Kidney tubule cell (primary cell): ENCODE measurements around the gene IER5.
"Not testable (repeated sequence)": the region's sequence is repeated elsewhere in the genome, so short reads cannot be mapped to it uniquely, and the experiment has no call there.

Source experiments
- DNase-seq: peaks from one replicate; pipeline ENCODE4 v3.0.0-alpha.2; 2018; ENCODE audit warnings: low spot score

Gene IER5

DNA sequence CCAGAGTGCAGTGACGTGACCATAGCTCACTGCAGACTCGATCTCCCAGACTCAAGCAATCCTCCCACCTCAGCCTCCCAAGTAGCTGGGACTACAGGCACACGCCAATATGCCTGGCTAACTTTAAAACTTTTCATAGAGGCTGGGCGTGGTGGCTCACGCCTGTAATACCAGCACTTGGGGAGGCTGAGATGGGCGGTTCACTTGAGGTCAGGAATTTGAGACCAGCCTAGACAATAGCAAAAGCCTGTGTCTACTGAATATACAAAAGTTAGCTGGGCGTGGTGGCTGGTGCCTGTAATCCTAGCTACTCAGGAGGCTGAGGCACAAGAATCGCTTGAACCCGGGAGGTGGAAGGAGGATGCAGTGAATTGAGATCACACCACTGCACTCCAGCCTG lies 27.5 kb downstream of the IER5 start:
- not testable (repeated sequence) for DNase-seq

DNA sequence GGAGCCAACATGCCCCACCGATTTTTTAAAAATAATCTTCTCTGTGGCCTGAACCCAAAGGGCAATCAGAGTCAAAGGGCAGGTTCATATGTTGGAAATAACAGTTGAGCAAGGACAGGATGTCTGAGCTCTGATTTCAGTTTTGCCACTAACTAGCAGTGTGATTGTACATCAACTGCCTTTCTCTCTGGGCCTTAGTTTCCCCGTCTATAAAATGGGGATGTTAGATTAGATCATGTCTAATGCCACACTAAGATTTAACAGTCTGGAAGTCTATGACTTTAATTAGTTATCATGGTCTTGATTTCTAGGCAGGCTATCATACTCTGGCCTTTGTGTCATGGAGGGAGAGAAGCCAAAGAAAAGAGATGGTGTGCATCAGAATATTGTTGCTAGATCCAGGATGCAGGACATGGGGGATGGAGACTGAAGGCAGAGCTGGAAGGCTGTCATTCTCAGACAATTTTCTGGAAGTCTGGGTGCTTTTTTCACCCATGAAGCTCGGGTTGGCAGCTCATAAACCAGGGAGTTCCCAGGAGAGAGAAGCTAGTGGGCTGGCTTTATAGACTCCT lies 28.4 kb downstream of the IER5 start:
- no peak for DNase-seq

DNA sequence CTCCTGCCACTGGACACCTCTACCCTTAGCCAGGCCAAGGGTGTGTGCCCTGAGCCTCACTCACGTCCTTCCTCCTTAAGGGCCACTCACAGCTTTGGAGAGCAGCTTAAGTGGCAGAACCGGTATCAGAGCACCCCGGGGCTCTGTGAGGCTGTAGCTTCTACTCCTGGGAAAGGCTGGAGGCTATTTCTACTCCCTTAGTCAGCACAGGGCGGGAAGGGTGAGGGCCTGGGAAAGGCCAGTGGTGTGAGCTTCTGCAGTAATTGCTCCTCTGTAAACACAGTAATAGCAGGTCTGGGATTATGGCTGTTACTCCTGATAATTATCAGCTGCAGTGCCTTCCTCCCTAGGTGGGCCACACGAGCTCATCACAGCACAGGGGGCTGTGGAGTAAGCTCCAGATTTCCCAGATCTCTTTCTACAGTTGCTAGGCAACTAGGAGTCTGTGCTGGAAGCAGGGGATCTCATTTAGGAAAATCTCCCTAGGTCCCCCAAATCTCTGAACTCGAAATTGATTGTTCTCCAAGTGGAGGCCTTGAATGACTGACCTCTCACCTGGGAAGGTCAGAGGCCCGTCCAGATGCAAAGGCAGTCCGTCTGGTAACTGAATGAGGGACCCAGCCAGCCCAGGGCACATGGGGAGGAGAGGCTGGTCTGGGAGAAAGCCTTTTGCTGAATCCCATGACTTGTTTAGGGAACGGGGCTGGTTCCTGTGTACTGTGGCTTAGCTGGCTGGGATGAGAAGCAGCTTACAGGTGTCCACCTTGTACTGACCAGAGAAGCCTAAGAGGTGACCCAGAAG lies 29.3 kb downstream of the IER5 start:
- DNase-seq, result peak; percentile 71

DNA sequence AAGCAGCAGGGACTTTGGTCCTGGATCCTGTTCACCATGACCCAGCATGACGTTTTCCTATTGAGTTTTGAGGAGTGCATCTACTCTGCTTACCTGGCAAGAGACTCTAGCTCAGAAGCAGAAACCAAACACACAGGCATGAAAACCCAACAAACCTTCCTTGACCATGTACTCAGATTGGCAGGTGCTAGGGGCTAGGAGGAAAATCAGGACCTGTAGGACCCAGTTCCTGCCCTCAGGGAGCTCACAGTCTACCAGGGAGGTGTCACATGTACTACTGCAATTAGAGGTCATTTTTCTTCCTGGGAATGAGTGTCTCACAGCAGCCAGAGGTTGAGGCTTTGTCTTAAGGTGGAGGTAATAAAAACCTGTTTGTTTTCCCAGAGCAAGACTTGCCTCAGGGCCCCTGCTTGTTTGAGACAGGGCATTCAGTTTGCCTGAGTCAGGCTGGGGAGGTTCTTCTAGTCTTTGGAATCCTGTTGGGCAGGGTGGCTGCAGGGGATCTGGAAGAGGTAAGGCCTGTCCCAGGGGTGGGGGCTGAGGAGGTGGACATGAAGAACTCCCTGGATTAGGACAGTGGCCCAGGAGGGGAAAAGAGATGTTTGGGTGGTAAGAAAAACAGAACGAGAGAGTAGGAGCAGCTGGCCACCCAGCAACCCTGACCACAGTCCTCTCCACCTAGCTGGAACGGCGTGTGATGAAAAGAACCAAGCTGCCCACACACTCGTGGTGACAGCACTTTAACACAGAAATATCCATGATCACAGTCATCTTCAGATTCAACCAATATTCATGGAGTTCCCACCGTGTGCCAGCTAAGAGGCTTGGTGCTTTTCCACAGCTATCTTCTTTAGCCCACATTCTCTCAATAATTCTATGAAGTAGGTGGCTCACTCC lies 30.8 kb downstream of the IER5 start:
- DNase-seq, result peak; percentile 81

DNA sequence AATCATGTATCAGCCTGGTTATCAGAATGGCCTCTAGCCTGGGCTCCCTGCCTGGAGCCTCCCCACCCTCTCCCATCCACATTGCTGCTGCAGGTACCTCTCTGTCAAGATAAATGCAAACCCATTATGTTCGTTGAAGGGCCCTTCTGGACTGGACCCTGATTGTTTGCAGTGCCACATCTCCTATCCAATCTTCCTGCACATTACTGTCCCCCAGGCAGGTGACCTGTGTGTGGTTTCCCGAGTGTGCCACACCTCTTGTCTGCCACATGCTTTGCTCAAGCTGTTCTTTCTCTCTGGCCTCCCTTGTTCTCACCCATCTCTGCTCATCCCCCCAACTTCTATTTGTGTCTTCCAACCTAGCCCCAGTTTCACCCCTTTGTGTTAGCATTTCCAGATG lies 32.4 kb downstream of the IER5 start:
- no peak for DNase-seq

DNA sequence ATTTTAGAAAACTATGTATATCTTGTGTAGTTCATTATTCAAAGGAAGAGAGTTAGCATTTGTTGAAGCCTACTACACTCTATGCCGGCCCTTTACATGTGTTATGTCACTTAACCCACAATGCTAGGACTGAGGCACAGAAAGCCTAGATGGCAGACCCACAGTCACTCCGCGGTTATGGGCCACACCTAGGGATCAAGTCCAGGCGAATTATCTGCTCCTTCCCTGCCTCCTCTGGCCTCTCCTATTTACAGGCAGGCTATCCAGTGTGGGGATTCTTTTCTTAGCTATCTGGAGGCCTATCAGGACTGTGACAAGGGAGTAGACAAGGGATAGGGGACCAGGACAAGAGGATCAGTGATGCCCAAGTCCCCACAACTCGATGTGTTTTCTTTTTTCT lies 33.0 kb downstream of the IER5 start:
- DNase-seq, result no peak

DNA sequence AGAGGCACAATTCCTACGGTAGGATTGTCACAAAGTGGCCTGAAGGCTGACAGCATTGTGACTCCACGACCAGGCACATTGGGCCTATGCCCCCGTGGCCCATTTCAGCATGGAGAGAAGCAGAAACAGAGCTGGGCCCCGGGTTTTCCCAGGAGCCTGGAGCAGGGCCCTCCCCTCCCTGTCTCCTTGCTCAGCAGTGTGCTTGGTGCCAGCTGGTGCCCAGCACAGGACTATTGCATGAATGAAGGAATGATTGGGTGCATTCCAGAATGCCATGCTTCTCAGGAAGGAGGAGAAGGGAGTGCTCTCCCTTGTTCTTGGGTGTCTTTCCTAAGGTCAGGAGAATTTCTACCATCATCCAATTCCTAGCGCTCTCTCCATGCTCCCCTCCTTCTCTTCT lies 33.7 kb downstream of the IER5 start:
- no peak for DNase-seq

DNA sequence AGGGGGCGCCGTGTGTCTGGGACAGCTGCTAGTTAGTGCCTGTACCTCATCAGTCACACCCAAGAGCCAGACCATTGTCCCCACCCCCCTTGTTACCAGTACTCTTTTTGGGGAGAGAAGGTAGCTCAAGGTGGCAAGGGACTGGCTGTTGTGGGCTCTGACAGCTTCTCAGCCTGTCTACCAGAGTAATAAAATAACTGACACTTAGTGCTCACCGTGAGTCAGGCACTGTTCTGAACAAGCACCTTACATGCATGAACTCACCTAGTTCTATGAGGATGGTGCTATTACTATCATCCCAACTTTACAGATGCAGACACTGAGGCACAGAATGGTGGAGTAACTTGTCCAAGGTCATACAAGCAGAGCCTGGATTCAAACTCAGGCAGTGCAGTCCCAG lies 34.7 kb downstream of the IER5 start:
- DNase-seq, result no peak

DNA sequence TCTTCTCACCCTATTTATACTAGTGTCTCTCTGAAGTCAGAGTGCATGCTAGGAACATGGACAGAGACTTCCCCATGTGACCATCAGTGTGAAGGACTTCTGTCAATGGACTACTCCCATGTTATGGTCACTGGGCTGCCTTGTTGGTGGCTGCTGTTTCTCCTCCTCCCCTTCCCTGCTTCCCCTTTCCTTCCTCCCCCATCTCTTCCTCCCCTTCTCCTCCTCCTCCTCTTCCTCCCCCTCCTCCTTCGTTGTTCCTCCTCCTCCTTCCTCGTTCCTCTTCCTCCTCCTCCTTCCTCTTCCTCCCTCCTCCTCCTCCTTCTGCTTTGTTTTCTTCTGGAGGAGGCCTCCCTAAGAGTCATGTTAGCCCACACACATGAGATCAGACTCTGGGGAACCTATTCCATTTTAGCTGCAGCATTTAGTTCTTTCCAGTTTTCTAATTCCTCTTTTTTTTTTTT lies 35.8 kb downstream of the IER5 start:
- DNase-seq, result no peak

DNA sequence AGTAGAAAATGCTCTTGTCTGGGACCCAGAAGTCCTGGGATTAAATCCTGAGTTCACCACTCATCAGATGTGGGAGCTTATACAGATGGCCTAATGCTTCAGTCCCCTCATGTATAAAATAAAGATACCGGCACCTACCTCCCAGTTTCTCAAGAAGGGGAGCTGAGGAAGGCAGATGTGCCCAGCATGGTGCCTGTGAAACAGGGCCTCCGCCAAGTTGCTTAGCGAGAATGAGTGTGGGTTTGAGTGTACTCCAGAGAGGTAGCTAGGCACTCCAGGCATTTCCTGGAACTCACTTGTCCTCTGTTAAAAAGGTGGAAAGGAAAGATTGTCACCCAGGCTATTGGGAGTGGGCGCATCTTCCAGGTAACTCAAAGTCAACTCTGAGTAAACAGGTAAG lies 37.8 kb downstream of the IER5 start:
- DNase-seq, result no peak

DNA sequence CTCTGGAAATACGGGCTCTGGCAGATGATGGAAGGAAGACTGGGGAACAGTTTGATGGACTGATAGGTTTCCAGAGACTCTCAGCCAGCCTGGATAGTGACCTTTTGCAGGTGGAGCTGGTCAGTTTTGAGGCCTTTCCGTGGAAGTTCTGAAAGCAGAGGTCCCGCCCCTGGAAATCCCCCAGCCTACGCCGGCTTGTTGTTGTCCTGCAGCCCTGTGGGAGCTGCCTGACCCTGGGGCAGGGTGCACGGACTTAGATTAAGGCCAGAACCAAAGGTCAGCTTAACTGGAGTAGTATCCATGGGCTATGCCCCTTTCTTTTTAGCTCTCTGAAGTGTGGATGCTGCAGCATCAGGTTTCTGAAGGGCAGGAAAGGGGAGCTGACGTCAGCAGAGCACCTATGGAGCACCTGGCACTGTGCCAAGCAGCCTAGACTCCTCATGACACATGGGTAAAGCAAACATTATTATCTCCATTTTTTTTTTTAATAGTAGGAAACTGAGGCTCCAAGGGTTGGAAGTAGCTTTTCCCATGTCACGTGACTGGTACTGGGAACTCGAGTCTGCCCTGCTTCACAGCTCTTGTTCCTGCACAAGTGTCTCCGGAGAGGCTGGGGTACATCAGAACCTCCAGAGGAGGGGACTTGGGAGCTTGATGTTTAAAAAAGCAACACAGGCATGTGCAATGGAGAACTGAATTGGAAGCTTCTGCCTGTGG lies 38.5 kb downstream of the IER5 start:
- DNase-seq, result peak; percentile 65

DNA sequence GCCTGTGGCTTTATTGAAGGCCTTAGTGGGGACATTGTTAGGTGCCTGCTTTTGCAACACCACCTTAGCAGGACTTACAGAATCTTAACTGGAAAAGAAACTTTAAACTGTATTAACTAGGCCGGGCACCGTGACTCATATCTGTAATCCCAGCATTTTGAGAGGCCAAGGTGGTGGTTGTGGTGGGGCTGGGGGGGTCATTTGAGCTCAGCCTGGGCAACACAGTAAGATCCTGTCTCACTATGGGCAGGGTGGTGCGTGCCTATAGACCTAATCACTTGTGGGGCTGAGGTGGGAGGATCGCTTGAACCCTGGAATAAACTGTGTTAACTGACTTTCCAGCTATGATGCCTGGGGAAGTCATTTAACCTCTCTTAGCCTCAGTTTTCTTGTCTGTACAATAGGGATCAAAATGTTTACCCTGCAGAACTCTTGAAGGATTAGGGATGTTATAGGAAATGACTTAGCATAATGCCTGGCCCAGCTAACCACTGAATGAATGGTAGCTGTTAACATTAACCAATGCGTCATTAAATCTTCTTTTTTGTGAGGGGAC lies 39.5 kb downstream of the IER5 start:
- peak; percentile 41 for DNase-seq

DNA sequence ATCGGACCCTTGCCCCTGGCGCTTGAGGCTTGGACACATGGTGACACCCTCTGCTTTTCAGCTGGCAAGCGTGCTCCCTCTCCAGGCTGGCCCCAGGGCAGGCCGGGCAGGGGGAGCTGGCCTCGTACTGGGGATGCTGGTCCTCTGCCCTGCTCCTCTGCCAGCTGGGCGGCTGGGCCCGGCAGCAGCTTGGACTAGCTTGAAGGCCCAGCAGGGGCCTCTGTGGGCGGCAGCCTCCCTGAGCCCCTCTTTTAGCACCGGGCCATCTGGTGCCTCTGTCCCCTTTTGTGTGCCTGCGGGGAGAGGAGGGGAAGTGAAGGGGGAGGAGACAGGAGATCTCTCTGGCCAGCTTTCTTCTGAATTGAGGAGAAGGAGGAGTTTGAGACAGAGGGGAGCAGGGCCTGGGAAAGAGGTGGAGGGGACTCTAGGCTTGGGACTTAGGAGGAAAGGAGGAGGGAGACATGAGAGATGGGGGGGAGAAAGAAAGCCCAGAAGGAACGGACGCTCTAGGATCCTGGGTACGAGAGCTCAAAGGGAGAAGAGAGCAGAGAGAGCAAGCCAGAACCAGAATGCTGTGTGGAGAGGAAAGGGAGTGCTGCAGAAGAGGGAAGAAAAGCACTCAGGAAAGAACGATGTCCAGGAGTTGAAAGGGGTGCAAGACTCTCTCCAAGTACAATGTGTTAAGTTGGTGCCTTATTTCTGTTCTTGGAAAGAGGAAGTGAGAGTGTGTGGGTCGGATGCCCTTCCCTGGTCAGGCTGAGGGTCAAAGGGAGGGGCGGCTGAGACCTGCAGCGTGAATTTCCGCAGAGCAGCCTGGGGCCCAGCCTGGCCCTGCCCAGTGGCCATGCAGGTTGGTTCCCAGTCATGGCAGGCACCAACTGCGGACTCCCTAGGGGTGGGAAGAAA lies 40.3 kb downstream of the IER5 start:
- DNase-seq, result no peak

DNA sequence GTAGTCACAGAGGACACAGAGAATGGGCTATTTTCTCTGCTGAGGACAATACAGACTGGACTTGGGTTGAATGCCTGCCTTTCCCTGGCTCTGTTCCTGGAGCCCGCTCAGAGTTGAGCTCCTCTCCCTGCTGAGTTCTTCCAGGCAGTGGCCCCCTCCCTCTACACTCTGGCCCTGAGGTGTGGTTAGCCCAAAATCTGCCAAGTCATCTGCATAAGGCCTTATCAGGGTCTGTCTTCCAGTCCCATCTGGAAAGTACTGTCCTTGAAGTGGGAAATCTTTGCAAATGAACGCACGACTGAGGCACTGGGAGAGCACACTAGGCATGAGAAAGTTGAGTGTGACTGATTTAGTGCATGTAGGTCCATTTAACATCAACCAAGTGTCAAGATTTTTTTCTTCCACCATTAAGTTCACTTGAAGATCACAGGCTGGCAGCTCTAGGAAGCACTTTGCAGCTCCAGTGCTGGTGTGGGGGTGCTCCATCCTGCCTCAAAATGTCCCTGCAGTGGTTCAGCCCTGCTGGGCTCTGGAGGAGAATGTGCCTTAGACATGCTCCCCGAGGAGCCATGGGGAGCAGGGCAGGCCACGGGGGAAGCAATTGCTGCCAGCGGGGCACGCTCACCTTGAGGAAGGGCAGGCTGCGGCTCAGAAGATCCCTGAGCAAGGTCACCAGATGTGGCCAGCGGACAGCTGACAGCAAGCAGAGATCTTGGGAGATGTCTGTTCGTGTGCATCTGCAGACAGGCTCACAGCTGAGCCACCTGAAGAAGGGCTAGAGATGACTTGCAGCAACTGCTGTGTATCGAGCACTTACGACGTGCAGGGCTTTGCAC lies 41.5 kb downstream of the IER5 start:
- DNase-seq, result no peak

DNA sequence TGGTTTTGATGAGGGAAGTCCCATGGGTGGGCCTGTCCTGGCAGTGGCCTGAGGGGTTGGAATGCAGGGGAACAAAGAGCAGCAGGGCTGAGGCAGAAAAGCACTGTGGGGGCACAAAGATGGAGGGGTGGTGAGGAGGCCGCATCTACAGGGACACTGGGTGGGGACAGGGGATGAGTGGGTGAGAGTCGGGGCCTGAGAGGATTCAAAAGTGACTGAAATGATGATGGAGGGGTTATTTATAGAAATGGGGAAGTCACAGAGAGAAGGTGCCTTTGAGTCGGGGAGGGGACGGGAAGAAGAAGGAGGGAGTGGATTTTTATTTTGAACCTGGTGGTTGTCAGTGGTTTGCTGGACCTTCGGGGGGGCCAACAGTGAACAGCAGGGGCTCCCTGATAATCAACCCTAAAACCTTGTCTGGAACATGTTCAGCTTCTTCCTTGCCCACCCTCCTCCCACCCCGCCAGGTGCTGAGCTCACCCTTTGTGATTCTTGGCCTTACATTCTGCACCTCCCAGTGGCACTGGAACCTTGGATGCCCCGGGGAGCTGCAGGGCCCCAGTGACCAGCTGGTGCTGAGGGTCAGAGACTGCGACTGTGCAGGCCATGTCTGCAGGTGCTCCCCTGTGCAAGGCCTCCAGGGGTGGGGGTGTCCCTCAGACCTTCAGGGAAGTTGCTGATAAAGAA lies 42.9 kb downstream of the IER5 start:
- no peak for DNase-seq

DNA sequence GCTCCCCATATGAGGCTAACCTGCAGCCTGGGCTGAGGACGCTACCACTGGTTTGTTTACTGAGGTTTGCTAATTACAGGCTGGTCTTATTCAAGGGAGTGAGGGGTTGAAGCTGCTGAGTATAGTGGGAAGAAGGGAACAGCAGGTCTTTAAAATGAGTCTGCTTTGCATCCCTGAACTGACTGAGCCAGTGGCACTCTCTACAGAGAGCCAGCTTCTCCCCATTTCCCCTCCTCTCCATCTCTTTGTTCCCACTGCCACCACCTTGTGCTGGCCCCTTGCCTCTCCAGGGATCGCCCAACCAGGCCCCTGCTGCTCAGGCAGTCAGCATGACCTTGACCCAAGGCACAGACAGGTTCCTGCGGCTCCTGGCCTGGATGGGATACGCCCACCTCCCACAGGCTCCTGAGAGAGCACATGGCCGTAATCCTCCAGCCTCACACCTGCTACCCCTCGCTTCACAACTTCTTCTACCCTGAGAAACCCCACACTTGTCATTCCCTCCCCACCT lies 45.0 kb downstream of the IER5 start:
- no peak for DNase-seq

DNA sequence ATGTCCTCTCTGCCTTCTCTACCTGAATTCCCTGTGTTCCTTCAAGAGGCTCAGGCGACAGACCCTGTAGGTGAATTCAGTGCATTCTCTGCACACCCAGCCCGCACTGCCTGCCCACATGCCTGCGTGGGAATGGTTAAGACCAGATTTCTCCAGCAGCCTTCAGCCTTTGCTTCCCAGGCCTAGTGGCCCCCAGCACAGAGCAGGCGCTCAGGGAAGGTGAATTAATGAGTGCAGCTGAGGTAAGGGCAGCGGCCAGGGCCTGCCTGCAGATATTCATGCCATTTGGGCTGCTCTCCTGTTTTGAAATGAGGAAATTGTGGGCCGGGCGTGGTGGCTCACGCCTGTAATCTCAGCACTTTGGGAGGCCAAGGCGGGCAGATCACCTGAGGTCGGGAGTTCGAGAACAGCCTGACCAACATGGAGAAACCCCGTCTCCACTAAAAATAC lies 45.5 kb downstream of the IER5 start:
- DNase-seq, result no peak

DNA sequence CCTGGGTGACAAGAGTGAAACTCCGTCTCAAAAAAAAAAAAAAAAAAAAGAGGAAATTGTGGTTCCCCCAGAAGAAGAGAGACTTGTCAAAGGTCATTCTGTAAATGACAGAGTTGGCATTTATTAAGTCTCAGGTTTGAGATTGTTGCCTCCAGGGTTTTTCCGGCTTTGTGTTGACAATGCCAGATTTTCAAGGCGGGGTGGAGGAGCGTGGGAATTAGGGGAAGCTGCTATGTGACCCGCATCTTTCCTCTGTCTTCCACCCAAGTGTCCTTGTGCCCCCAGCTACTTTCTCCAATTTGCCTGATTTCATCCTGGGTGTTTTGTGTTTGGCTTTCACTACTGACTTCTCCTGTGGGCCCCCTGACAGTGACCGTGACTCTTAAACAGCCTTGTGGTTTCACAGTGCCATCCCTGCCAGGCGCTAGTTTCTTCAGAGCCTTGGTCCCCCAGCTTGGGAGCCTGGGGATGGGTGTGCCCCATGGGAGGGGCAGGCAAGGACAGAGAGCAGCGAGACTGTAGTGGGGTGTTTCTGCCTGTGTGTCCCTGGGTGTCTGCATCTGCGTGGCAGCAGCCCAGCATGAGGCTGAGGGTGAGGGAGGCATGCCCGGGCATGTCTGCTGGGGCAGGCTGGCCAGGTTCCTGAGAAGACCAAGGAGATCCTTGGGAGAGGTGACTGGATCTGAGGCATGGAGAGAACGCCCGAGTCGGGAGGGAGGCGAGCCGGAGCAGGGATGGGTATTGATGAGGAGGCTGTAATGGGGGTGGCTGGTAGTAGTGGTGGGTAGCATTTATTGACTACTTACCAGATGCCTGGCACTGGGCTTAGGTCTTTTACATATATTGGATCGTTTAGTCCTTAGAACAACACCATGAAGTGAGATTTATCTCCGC lies 46.3 kb downstream of the IER5 start:
- DNase-seq, result peak; percentile 66
